SK-N-SH (cell line): ENCODE measurements around the gene TSPAN15. TPM values are rescaled to one million over a fixed set of nuclear protein-coding genes. Genes with fewer than 3 reads are reported as not detected.

Source experiments
- CTCF ChIA-PET: fragments of 300-600, 350-600 bp; formaldehyde crosslinking; extraction: SDS; loops from one replicate; lab custom pipeline; 2021; lab: Yijun Ruan, JAX
- POLR2A ChIA-PET: fragments of 350-600 bp; sonication (Branson Sonifier 250); formaldehyde crosslinking; extraction: SDS; loops from one replicate; lab custom pipeline; 2020; ENCODE audit warnings: antibody characterized with exemption, inconsistent platforms; lab: Yijun Ruan, JAX
- DNase-seq: peaks from one replicate; pipeline ENCODE4 v3.0.0; 2012
- H2AFZ ChIP-seq: fragments of 200-600 bp; sonication (generic); 2 replicates; pipeline ENCODE4 v1.8.1; 2016; ENCODE audit warnings: antibody characterized with exemption, mild to moderate bottlenecking, low read depth
- H3F3A ChIP-seq: fragments of 200-600 bp; sonication (generic); replicated peaks from 2 replicates; pipeline ENCODE3; 2016; ENCODE audit warnings: antibody characterized with exemption, mild to moderate bottlenecking; ENCODE audit not compliant: insufficient read depth
- H3K27ac ChIP-seq, 2 experiments: fragments of 200-500 bp in 1 of 2; fragments of 200-600 bp in 1 of 2; sonication (Bioruptor generic) in 1 of 2; sonication (generic), shearing (Covaris generic) in 1 of 2; 2 replicates each; pipeline versions ENCODE4 v1.5.1 to v1.6.1; 2014 to 2016; ENCODE audit warnings: low read depth in 2 of 2, inconsistent platforms in 1 of 2, low read length in 1 of 2, mild to moderate bottlenecking in 1 of 2, mixed read lengths in 1 of 2
- H3K27me3 ChIP-seq: fragments of 200-600 bp; sonication (generic), shearing (Covaris generic); 2 replicates; pipeline ENCODE4 v1.6.1; 2016; ENCODE audit warnings: mixed run types; ENCODE audit not compliant: insufficient read depth
- H3K36me3 ChIP-seq, 2 experiments: fragments of 200-500 bp in 1 of 2; fragments of 200-600 bp in 1 of 2; sonication (Bioruptor generic) in 1 of 2; sonication (generic) in 1 of 2; replicated peaks in 1 of 2; 2 replicates each; pipeline versions ENCODE3 to v1.5.1; 2014 to 2016; ENCODE audit warnings: low read length in 1 of 2, mild to moderate bottlenecking in 1 of 2; ENCODE audit not compliant: insufficient read depth in 2 of 2, control insufficient read depth in 1 of 2
- H3K4me1 ChIP-seq, 2 experiments: fragments of 200-500 bp in 1 of 2; fragments of 200-600 bp in 1 of 2; sonication (Bioruptor generic) in 1 of 2; sonication (generic), shearing (Covaris generic) in 1 of 2; 2 replicates each; pipeline versions ENCODE4 v1.5.1 to v1.6.1; 2014 to 2016; ENCODE audit warnings: low read depth in 1 of 2, low read length in 1 of 2, mixed run types in 1 of 2; ENCODE audit not compliant: insufficient read depth in 2 of 2, control insufficient read depth in 1 of 2
- H3K4me2 ChIP-seq: fragments of 200-600 bp; sonication (generic), shearing (Covaris generic); 2 replicates; pipeline ENCODE4 v1.6.1; 2017; ENCODE audit warnings: mixed run types
- H3K4me3 ChIP-seq, 2 experiments: fragments of 200-500 bp in 1 of 2; fragments of 200-600 bp in 1 of 2; sonication (Bioruptor generic) in 1 of 2; sonication (generic), shearing (Covaris generic) in 1 of 2; 2 replicates each; pipeline versions ENCODE4 v1.5.1 to v1.8.1; 2014 to 2016; ENCODE audit warnings: low read depth in 2 of 2, inconsistent platforms in 1 of 2, low read length in 1 of 2, mild to moderate bottlenecking in 1 of 2, mixed read lengths in 1 of 2, moderate library complexity in 1 of 2
- H3K79me2 ChIP-seq: fragments of 200-600 bp; sonication (generic); 2 replicates; pipeline ENCODE4 v1.8.1; 2017; ENCODE audit warnings: mild to moderate bottlenecking; ENCODE audit not compliant: insufficient read depth
- H3K9ac ChIP-seq: fragments of 200-600 bp; sonication (generic); 2 replicates; pipeline ENCODE4 v1.6.1; 2017; ENCODE audit warnings: mixed run types
- H3K9me2 ChIP-seq: fragments of 200-600 bp; sonication (generic); 2 replicates; pipeline ENCODE4 v1.6.1; 2017; ENCODE audit warnings: mixed run types
- H3K9me3 ChIP-seq: fragments of 200-600 bp; sonication (generic); 2 replicates; pipeline ENCODE4 v1.6.1; 2017; ENCODE audit warnings: mixed run types, mild to moderate bottlenecking, moderate library complexity
- H4K20me1 ChIP-seq: fragments of 200-600 bp; sonication (generic); 2 replicates; pipeline ENCODE4 v1.6.1; 2017; ENCODE audit warnings: mild to moderate bottlenecking, mixed run types; ENCODE audit not compliant: insufficient read depth
- FOSL2 ChIP-seq: IDR thresholded peaks from 2 replicates; pipeline ENCODE4 v1.4.0; 2012; ENCODE audit warnings: low read depth, mild to moderate bottlenecking, moderate library complexity, borderline replicate concordance
- FOXM1 ChIP-seq: IDR thresholded peaks from 2 replicates; pipeline ENCODE4 v1.4.0; 2012; ENCODE audit warnings: low read depth, mild to moderate bottlenecking
- MEF2A ChIP-seq: IDR thresholded peaks from 2 replicates; pipeline ENCODE4 v1.4.0; 2012; ENCODE audit warnings: low read depth, borderline replicate concordance
- POLR2AphosphoS5 ChIP-seq: IDR thresholded peaks from 2 replicates; pipeline ENCODE4 v1.6.1; 2012; ENCODE audit warnings: low read depth, low read length
- RCOR1 ChIP-seq: fragments of 150-350 bp; IDR thresholded peaks from 2 replicates; pipeline ENCODE4 v1.6.1; 2017; ENCODE audit warnings: antibody characterized with exemption, low read length
- RFX5 ChIP-seq: IDR thresholded peaks from 2 replicates; pipeline ENCODE4 v1.6.1; 2012; ENCODE audit warnings: mild to moderate bottlenecking, improper control_type of control experiment, low read length
- RXRA ChIP-seq: IDR thresholded peaks from 2 replicates; pipeline ENCODE4 v1.4.0; 2012; ENCODE audit warnings: low read depth, mild to moderate bottlenecking, borderline replicate concordance
- SMC3 ChIP-seq: IDR thresholded peaks from 2 replicates; pipeline ENCODE4 v1.6.1; 2012; ENCODE audit warnings: low read depth, low read length, improper control_type of control experiment
- WGBS: methylation state at CpG from one replicate; pipeline ENCODE4 v1.1.6; 2017; ENCODE audit warnings: low lambda C conversion rate; 5-methylcytosine and 5-hydroxymethylcytosine counted together
- polyA plus RNA-seq, 3 experiments: library from polyadenylated mRNA; depleted of rRNA; stranded (reverse); fragments of >200 nt; gene quantifications; 2 replicates each; pipeline ENCODE4 v1.2.3, GENCODE V29; 2012
- TF ChIP-seq, protein P1 (sequence below): IDR thresholded peaks from 2 replicates; pipeline ENCODE4 v1.4.0; 2012; ENCODE audit warnings: low read depth, borderline replicate concordance
- TF ChIP-seq, protein P2 (sequence below): fragments of 200-600 bp; sonication (generic); IDR thresholded peaks from 2 replicates; pipeline ENCODE4 v1.6.1; 2017; ENCODE audit warnings: antibody characterized with exemption, mild to moderate bottlenecking, moderate library complexity
- TF ChIP-seq, protein P3 (sequence below): IDR thresholded peaks from 2 replicates; pipeline ENCODE4 v1.6.1; 2012; ENCODE audit warnings: mild to moderate bottlenecking, low read depth, low read length, moderate library complexity
- TF ChIP-seq, protein P4 (sequence below): IDR thresholded peaks from 2 replicates; pipeline ENCODE4; 2012
- TF ChIP-seq, protein P5 (sequence below): IDR thresholded peaks from 2 replicates; pipeline ENCODE4 v1.4.0; 2012; ENCODE audit warnings: low read depth

TSPAN15 gene
- polyA plus RNA-seq, 1 of the 3 experiments (the other 2 are of a cell fraction): 8.5 TPM

DNA sequence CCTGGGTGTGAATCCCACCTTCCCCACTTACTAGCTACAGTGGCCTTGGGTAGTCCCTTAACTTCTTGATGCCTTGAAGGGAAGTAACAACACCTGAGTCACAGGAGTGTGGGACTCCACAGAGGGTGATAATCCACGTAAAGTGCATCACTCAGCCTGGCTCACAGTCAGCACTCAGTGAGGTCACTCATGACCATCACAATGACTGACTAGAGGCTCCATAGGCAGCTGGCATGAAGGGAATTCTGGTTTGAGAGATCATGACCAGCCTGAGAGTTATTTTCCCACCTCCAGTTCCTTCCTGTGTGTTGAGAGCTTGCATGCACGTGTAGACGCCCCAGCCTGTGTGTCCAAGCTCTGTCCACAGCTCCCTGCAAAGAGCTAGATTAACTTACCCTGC, 87.2 kb downstream of the TSPAN15 start:
- Histone ChIP-seq H4K20me1 (no peaks in the 10 kb centered on the region), H3K4me2 (no peak overlapping the region), H3K79me2 (no peaks in the 10 kb centered on the region), H3K4me1 (no peaks in the 10 kb centered on the region)
- TF ChIP-seq, protein P1, sequence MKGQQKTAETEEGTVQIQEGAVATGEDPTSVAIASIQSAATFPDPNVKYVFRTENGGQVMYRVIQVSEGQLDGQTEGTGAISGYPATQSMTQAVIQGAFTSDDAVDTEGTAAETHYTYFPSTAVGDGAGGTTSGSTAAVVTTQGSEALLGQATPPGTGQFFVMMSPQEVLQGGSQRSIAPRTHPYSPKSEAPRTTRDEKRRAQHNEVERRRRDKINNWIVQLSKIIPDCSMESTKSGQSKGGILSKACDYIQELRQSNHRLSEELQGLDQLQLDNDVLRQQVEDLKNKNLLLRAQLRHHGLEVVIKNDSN: no peak
- TF ChIP-seq POLR2AphosphoS5: no peak
- no peak for TF ChIP-seq MEF2A
- TF ChIP-seq SMC3: no peak
- no peak for TF ChIP-seq RXRA
- TF ChIP-seq, protein P2, sequence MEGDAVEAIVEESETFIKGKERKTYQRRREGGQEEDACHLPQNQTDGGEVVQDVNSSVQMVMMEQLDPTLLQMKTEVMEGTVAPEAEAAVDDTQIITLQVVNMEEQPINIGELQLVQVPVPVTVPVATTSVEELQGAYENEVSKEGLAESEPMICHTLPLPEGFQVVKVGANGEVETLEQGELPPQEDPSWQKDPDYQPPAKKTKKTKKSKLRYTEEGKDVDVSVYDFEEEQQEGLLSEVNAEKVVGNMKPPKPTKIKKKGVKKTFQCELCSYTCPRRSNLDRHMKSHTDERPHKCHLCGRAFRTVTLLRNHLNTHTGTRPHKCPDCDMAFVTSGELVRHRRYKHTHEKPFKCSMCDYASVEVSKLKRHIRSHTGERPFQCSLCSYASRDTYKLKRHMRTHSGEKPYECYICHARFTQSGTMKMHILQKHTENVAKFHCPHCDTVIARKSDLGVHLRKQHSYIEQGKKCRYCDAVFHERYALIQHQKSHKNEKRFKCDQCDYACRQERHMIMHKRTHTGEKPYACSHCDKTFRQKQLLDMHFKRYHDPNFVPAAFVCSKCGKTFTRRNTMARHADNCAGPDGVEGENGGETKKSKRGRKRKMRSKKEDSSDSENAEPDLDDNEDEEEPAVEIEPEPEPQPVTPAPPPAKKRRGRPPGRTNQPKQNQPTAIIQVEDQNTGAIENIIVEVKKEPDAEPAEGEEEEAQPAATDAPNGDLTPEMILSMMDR: no peak
- TF ChIP-seq RCOR1: no peak
- TF ChIP-seq, protein P3, sequence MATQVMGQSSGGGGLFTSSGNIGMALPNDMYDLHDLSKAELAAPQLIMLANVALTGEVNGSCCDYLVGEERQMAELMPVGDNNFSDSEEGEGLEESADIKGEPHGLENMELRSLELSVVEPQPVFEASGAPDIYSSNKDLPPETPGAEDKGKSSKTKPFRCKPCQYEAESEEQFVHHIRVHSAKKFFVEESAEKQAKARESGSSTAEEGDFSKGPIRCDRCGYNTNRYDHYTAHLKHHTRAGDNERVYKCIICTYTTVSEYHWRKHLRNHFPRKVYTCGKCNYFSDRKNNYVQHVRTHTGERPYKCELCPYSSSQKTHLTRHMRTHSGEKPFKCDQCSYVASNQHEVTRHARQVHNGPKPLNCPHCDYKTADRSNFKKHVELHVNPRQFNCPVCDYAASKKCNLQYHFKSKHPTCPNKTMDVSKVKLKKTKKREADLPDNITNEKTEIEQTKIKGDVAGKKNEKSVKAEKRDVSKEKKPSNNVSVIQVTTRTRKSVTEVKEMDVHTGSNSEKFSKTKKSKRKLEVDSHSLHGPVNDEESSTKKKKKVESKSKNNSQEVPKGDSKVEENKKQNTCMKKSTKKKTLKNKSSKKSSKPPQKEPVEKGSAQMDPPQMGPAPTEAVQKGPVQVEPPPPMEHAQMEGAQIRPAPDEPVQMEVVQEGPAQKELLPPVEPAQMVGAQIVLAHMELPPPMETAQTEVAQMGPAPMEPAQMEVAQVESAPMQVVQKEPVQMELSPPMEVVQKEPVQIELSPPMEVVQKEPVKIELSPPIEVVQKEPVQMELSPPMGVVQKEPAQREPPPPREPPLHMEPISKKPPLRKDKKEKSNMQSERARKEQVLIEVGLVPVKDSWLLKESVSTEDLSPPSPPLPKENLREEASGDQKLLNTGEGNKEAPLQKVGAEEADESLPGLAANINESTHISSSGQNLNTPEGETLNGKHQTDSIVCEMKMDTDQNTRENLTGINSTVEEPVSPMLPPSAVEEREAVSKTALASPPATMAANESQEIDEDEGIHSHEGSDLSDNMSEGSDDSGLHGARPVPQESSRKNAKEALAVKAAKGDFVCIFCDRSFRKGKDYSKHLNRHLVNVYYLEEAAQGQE: no peak
- TF ChIP-seq, all 33 proteins: peak for 0
- ChIA-PET POLR2A (no interaction called here), CTCF (interaction anchor here (0.9 to 1.1 kb wide), 2 partner anchors 25 to 55 kb away, joined by 3 read pairs; no protein-coding TSS in a partner anchor)
- 3% methylated on average over 3 of the region's 3 CpGs for WGBS
- Histone ChIP-seq H3K27me3 (no peaks in the 10 kb centered on the region), H3F3A (no peaks in the 10 kb centered on the region), H3K36me3 (no peaks in the 10 kb centered on the region), H3K27ac (no peak overlapping the region), H3K4me3 (no peak overlapping the region), H2AFZ (no peak overlapping the region), H3K9ac (no peak overlapping the region), H3K9me3 (no peaks in the 10 kb centered on the region), H3K9me2 (no peaks in the 10 kb centered on the region)
- DNase-seq: no peak

DNA sequence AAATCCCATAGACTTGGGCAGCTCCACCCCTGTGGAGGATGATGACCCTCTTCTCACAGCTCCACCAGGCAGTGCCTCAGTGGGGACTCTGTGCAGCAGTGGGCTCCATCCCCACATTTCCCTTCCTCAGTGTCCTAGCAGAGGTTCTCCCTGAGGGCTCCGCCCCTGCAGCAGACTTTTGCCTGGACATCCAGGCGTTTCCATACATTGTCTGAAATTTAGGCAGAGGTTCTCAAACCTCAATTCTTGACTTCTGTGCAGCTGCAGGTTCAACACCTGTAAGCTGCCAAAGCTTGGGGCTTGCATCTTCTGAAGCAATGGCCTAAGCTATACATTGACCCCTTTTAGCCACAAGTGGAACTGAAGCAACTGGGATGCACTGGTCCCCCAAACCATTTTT, 90.2 kb downstream of the TSPAN15 start:
- 10% methylated on average over 2 of the region's 2 CpGs for WGBS
- no peak overlapping the region for H3K4me2 ChIP-seq
- ChIA-PET CTCF (no interaction called here), POLR2A (no interaction called here)
- no peaks in the 10 kb centered on the region for H3K4me1 ChIP-seq
- TF ChIP-seq, protein P4, sequence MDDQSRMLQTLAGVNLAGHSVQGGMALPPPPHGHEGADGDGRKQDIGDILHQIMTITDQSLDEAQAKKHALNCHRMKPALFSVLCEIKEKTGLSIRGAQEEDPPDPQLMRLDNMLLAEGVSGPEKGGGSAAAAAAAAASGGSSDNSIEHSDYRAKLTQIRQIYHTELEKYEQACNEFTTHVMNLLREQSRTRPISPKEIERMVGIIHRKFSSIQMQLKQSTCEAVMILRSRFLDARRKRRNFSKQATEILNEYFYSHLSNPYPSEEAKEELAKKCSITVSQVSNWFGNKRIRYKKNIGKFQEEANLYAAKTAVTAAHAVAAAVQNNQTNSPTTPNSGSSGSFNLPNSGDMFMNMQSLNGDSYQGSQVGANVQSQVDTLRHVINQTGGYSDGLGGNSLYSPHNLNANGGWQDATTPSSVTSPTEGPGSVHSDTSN: no peak
- TF ChIP-seq SMC3 (no peak), RFX5 (no peak), FOXM1 (no peak), FOSL2 (no peak)
- TF ChIP-seq, protein P5, sequence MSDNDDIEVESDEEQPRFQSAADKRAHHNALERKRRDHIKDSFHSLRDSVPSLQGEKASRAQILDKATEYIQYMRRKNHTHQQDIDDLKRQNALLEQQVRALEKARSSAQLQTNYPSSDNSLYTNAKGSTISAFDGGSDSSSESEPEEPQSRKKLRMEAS: no peak
- H2AFZ ChIP-seq: no peak overlapping the region
- no peaks in the 10 kb centered on the region for H3K36me3 ChIP-seq
- H3K27me3 ChIP-seq: no peaks in the 10 kb centered on the region
- DNase-seq: no peak
- H3K9me3 ChIP-seq: no peaks in the 10 kb centered on the region
- H3K79me2 ChIP-seq: no peaks in the 10 kb centered on the region
- H4K20me1 ChIP-seq: no peaks in the 10 kb centered on the region
- H3K27ac ChIP-seq: no peak overlapping the region
- H3F3A ChIP-seq: no peaks in the 10 kb centered on the region
- no peak overlapping the region for H3K9ac ChIP-seq
- H3K4me3 ChIP-seq: no peak overlapping the region
- H3K9me2 ChIP-seq: no peaks in the 10 kb centered on the region
